Anterior cingulate cortex (tissue), 58 donors: ENCODE data around the gene TMEM52.
A peak's percentile ranks its signal among the peaks of the same experiment; 100 is the strongest.
"Not testable (repeated sequence)": the region's sequence is repeated elsewhere in the genome, so short reads cannot be mapped to it uniquely, and the experiment has no call there.

Experiments
- DNase-seq, 58 donors: peaks; one replicate each; lab custom pipeline; 2025; lab: John Stamatoyannopoulos, UW

TMEM52 gene

DNA sequence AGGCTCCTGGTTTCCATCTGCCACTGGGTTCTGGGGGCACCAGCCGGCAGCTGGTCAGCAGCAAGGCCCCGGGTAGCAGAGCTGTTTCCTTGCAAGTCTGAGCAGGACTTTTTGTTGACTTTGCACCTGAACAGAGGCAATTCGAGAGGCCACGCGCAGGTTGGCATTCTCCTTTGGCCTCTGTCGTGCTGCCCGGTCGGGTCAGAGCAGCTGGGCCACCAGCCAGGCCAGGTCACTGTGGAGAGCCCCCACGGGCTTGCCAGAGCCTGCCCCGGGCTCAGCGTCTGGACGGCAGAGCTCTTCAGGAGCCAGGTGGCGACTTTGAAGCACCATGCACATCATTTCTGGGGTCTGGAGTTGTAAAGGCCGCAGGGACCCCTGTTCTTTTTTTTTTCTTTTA lies 28.4 kb upstream of the TMEM52 start:
- DNase-seq = no peak

DNA sequence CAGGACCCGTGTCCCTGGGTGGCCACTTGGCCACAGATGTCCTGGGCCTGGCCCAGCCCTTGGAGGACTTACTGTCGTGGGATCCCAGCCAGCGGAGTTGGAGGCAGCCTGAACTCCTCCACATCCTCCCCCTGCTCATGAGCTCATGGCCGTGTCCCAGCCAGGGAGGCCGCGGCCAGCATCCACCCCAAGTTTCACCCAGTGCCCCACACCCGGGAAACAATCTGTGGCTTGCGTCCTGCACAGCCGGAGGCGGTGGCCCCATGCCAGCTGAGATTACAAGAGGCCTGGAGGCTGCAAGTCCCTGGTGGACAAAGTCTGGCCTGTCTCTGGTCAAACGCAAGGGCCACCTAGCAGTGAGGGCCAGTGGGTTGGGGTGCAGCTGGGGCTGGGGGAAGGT lies 27.5 kb upstream of the TMEM52 start:
- DNase-seq = peak in 11 of 58 donors; percentile 7 to 72 (median 26)

DNA sequence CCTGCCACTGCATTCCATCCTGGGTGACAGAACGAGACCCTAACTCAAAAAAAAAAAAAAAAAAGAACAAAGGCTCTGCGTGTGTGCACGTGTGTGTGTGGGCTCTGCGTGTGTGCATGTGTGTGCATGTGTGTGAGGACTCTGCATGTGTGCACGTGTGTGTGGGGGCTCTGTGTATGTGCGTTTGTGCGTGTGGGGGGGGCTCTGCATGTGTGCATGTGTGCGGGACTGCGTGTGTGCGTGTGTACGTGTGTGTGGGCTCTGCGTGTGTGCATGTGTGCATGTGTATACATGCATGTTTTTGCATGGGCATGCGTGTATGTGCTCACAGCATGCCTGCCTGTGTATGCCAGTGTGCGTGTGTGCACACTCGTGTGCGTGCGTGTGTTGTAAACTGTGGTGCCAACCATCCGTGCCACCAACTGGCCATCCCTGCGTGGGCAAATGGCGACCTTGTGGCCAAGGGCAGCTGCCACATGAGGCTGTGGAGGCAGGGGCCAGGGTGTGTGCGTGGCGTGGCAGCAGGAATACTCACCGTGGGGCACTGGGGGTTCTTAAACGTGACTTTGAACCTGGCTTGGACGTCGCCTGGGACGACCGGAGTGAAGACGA lies 26.8 kb upstream of the TMEM52 start:
- no peak for DNase-seq

DNA sequence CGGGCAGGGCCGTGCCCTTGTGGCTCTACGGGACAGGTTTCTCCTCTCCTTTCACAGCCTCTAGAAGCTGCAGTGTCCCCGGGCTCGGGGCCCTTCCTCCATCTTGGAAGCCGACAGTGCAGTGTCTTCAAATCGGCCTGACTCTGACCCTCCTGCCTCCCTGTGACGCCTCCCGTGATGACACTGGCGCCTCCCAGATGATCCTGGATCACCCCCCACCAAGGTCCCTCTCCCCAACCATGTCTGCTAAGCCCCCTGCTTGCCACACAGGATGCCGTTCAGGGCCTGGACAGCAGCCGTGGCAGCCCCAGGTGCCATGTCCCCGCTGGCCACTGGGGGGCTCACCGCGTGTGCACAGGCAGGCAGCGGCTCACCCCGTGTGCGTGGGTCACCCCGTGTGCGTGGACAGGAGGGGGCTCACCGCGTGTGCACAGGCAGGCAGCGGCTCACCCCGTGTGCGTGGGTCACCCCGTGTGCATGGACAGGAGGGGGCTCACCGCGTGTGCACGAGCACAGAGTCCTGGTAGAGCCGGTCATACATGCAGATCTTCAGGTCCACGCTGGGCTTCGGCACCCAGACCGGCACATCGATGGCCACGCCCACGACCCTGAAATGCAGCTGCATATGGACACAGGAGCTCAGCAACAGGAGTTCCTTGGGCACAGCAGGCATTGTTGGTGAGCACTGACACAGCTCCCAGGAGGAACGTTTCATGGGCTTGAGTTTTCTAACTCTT lies 24.9 kb upstream of the TMEM52 start:
- DNase-seq = peak in 24 of 58 donors; percentile 3 to 73 (median 30)

DNA sequence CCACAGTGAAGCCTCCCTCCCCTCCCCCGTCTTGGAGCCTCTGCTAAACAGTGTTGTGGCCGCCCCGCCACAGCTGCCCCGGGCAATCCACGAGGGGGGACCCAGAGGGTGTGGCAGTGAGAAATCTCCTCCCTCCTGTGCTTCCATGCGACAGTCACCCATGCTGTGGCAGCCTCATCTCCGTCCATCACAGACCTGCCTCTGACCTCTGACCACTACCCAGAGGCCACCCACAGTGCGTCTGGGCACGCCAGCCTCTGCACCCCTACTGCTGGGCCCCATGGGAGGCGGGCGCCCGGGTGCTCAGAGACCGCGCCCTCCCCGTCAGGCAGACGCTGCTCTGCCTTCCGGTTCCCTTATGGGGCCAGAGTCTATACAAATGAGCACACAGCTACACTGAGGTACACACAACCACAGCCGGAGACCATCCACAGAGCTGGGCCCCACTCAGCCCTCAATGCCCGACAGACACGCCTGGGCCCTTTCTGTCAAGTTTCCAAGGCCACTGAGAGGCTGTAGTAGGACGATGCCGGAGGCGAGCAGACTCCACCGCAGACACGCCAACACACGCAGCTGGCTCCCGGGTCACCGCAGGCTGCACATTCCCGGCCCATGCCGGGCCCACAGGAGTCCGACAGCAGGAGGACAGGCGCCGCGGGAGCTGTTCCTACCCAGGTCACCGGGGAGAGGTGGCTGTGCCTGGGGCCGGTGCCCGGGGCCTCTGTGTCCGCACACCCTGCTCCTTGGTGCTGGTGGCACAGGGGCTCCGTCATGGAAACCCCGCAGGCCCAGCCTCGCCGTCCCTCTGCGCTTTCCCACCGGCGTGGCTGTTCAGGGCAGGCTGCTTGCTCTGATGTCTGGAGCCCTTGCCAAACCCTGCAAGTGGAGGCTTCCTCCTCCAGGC lies 23.9 kb upstream of the TMEM52 start:
- DNase-seq = no peak

DNA sequence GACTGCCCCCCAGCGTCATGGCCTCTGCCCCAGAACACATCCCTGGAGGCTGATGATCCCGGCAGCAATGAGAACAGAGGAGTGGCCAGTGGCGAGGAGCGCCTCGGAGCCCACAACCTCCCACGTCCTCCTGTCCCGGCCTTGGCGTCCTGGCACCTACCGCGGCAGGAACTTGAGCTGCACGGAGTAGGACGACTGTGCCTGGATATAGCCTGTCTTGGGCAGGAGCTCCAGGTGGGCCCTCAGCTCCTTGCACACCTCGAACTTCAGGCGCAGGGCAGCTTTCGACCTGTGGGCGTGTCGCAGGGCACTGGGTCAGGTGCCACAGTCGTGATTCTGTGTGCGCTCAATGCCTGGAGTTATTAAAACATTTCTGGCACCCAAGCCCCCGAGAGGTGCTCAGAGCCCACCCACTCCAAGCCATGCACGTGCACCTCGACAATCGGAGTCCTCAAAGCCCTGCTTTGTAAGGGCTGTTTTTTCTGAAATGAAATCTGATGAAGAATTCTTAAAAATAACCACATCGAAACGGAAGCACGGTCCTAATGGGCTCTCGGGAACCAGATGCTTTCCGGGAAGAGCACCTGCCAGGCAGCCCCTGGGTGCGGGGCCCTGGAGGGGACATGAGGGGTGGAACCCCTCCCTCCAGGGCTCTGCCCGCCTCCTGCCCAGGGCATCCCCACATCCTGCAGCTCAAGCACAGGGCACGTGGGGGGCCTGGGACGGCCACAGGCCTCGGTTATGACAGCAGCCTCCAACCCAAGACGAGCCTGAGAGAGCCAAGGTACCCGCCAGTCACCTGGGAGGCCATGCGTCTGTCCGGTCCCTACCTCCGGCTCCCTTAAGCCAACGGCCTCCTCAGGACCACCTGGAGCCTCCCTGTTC lies 23.0 kb upstream of the TMEM52 start:
- DNase-seq = no peak

DNA sequence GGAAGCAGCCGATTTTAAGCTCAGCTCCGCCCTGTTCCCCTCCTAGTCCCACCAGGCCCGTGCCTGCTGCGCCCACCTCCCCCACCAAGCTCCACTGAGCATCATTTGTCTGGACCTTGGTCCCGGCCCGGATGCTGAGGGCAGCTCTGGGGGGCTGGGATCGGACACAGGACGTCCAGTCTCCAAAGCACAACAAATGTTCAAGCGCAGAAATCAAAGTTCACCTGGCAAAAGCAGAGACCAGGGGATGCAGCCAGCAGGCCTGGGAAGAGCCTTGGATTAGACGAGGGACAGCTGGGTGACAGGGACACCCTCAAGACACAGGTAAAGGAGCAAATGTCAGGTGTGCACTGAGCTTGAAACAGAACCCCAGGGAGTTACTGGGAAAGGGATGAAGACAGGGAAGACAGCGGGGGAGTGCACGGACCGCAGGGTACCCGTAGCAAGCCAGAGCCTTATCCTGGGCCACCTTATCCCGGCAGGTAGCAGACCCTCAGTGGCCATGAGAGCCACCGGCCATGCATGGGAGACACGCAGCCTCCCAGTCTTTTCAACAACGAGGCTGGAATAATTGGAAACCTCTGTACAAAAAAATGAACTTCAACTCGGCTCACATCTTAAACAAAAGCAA lies 22.2 kb upstream of the TMEM52 start:
- no peak for DNase-seq

DNA sequence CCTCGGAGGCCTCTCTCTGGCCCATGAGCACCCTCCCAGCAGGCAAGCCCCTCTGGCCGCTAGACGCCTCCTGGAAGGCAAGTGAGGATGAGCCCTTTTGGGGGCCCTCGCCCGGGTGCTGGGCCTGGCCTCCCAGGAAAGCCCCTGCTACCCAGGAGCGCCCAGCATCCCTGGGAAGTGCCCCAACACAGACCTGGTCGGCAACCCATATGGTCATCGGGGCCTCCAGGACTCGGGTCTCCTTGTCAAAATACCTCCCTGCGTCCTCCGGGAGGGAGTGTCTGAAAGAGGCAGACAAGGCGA lies 21.0 kb upstream of the TMEM52 start:
- no peak for DNase-seq

DNA sequence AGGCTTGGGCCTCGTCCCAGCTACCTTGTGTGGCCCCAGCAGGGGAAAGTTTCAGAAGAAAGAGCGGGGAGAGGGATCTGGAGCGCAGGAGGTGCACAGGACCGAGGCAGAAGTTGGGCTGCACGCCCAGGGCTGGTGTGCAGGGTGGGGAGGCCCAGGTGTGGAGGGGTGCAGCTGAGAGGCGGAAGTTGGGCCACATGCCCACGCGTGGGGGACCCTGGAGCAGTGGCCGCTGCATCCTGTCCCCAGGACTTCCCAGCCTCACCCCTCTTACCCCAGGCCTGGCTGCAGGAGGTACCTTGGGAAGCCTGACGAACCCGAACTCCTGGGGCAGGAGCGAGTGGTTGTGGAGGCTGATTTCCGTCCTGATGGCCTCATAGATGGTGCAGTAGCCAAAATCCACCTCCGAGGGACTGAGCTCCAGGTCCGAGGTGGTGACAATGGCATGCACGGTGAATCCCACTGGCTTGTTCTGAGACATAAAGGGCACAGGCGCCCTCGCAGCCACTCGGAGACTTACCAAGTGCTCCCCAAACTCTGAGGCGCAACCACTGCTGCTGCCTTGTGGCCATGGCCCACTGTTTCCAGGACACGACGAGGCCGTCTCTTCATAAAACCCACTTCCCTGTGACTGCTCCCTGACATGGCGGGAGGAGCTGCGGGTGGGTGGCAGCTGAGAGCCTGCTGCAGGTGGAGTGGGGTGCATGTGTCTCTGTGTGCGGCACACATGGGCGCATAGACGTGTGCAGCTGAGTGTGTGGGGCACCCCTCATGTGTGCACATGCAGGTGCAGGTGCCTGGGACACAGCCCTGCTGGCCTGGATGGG lies 20.4 kb upstream of the TMEM52 start:
- no peak for DNase-seq

DNA sequence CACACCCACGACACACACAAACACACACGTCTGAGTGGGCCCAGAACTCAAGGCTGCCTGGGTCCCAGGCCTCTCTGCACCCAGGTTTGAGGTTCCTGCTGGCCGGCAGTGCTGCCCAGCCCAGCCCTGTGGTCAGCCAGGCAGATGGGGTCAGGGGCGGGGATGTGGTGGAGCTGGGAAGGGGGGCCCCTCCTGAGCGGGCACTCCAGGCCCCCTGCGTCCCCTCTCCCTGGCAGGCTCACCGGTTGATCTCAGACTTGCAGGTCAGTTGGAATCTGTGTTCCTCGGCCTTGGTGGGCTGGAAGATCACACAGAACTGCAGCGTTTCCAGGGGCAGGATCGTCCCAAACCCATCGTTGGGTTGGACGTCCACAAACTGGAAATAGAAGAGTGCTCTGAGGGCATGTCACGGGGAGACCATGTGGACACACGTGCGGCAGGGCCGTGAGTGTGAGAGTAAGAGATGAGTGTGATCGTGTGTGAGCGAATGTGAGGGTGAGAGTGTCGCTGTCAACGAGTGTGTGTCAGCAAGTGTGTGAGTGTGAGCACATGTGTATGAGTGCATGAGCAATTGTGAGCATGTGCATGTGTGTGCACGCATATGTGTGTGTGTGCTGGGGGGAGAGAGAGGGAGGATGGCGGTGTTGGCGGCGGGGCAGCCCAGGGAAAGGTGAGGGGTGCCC lies 19.7 kb upstream of the TMEM52 start:
- no peak for DNase-seq

DNA sequence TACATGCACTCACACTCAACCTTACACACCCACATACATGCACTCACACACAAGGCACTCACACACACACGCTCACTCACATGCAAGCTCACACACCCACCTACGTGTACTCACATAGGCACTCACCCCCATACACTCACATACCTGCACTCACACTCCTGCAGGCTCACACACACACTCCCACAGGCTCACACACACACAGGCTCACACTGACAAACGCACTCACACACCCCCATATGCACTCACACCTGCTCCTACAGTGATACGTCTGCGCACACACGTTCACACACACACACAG lies 19.1 kb upstream of the TMEM52 start:
- no peak for DNase-seq

DNA sequence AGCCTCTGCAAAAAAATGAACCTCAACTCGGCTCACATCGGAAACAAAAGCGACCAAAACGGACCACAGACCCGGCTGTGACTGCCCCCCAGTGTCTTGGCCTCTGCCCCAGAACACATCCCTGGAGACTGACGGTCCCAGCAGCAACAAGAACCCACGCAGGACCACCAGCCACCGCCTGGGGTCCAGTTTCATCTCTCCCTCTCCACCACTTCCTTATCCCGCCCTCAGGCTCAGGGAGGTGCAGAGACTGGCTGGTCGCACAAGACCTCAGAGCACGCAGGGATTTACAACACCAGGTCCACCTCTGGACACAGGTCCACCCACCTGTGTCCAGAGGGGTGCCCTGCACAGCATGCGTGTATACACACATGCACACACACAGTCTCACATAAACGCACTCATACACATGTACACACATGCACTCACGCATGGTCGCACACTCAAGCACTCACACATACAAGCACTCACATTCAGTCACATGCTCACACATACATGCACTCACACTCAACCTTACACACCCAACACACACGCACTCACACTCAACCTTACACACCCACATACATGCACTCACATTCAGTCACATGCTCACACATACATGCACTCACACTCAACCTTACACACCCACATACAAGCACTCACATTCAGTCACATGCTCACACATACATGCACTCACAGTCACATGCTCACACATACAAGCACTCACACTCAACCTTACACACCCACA lies 18.6 kb upstream of the TMEM52 start:
- DNase-seq = no peak

DNA sequence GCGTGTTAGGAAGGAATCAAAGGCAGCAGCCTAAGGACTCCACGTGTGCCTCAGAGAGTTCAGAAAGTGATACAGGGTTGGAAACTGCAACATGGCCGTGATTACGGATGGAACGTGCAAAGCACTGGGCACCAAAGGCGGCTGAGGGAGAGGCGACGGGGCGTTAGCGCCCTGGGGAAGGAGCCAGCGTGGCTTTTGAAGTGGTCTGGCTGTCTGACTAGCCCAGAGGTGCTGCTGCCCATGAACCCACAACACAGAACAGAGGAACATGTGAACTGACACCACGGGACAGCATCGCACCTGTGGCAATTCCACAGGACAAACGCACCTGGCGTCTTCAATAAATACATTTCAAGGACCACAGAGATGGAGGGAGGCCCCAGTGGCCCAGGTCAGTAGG lies 18.0 kb upstream of the TMEM52 start:
- no peak for DNase-seq

DNA sequence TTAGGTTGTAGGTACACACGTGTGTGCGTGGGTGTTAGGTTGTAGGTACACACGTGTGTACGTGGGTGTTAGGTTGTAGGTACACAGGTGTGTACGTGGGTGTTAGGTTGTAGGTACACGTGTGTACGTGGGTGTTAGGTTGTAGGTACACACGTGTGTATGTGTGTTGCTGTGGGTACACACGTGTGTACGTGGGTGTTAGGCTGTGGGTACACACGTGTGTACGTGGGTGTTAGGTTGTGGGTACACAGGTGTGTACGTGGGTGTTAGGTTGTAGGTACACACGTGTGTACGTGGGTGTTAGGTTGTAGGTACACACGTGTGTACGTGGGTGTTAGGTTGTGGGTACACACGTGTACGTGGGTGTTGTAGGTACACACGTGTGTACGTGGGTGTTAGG lies 15.8 kb upstream of the TMEM52 start:
- not testable (repeated sequence) for DNase-seq

DNA sequence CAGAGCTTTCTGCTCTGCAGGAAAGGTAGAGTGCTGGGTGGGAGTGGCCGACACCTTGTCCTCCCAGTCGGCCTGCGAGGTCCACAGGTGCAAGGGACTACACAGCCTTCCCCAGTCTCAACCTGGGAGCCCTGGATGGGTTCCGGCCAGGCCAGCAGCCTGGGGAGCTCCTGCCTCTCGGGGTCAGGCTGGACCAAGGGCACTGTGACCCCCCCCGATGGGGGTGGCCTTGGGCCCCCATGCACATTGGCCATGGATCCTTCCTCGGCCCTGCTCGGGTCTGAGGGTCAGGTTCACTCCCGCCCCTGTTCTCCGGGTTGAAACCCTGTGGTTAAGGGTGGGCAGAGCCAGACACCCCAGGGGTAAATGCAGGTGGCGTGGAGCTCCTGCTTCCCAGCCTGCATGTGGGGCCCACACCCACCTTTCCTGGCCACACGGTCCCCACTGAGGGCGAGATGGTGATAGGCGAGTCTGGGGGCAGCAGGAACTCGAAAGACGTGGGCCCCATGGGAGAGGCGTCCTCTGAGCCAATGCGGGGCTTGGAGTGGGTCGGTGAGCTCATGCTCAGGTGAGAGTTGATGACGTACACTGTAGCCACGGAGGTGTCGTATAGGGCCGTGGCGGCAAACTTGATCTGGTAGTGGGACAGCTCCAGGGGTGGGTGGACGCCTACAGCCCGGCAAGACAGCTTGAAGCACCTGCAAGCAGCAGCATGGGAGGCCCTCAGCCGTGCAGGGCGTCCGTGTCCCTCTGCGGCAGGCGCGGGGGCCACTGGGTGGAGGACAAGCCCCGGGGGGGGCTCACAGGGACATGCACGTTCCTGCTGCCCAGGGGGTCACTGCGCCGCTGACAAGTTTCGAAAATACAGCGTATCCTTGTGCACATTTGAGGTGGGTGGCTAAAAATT lies 10.8 kb upstream of the TMEM52 start:
- DNase-seq = no peak

DNA sequence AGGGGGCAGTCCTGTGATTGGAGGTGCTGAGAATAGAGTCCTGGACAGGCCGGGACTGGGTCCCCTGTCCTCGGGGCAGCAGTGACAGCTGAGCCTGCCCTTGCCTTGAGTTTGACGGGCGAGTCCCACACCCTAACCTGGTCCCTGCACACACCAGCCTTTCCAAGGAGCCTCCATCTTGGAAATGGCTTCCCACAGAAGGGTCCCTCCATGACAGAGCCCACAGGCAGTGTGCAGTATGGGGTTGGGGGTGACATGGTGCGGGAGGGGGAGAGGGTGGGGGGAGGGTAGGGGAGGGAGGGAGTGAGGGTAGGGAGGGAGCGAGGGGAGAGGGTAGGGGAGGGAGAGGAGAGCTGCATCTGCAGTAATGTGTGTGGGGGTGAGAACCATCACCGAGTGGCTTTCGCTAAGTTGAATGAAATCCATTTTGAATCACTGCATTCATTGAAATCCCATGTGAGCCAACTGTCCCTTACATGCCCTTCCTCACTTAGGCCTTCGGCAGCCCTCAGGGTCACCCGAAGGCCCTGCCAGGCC lies 10.1 kb upstream of the TMEM52 start:
- DNase-seq = no peak
